DMS114 treated with DMSO at 0.1 percent for 48 hours (cell line): ENCODE data around the gene THAP11.
"Not testable (repeated sequence)": the region's sequence is repeated elsewhere in the genome, so short reads cannot be mapped to it uniquely, and the experiment has no call there.

Source experiments
- DNase-seq: peaks from one replicate; lab custom pipeline; 2025; ENCODE audit not compliant: unreplicated experiment; lab: John Stamatoyannopoulos, UW

The THAP11 gene

DNA sequence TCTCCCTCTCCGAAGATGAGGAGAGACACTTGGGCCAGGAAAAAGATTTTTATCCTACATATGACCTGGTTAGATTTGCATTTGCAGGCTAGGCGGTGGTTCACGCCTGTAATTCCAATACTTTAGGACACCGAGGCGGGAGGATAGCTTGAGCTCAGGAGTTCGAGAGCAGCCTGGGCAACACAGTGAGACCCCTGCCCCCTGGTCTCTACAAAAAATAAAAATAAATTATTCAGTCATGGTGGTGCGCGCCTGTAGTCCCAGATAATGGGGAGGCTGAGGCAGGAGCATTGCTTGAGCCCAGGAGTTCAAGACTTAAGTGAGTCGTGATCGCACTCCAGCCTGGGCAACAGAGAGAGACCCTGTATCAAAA, 7.9 kb upstream of the THAP11 start:
- no peak for DNase-seq

DNA sequence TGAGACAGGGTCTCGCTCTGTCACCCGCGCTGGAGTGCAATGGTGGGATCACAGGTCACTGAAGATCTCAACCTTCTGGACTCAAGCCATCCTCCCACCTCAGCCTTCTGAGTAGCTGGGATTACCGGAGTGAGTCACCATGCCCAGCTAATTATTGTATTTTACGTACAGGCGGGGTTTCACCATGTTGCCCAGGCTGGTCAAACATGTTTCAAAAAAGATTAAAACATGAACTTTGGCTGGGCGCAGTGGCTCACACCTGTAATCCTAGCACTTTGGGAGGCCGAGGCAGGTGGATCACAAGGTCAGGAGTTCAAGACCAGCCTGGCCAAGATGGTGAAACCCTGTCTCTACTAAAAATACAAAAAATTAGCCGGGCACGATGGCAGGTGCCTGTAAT, 4.9 kb upstream of the THAP11 start:
- not testable (repeated sequence) for DNase-seq

DNA sequence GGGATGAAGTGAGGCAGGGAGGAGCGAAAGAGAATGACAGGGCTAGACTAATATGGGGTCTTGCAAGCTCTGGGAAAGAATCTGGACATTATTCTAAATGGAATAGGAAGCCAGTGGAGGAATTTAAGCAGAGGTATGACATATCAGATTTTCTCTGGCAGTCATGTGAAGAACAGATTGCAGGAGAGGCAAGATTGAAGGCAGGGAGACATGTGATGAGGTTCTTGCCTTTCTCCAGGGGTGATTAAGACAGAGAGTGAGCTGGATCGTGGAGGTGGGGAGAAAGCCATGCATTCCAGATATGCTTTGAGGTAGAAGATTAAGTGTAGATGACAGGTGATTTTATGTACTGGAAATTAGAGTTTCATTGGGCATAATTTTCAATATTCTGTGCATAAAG, 4.3 kb upstream of the THAP11 start:
- no peak for DNase-seq

DNA sequence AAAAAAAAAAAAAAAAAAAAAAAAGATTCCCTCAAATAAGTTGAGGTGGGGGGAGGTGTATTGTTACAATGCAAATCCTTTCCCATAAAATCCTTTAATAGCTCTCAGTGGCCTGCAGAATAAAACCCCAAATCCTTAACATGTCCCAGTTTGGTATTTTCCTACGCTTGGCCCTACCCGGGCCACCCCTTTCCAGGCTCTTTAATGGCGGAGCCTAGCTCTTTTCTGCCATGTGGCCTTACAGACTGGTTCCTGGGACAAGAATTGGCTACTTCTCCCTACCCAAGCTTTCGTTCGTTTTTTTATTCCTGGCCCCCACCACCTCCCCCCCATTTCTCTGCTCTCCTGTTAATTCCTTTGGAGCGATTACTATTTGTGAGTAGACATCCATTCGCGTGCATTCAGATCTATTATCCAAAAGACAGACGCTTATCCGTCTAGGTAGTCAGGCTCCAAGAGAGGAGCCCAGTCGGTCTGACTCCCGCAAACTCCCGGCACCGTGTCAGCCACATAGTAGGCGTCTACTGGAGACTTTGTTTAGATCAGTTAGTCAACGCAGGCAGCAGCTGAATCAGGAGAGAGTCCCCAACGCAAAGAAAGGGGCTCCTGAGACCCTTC, 813 bp upstream of the THAP11 start:
- DNase-seq = no peak

DNA sequence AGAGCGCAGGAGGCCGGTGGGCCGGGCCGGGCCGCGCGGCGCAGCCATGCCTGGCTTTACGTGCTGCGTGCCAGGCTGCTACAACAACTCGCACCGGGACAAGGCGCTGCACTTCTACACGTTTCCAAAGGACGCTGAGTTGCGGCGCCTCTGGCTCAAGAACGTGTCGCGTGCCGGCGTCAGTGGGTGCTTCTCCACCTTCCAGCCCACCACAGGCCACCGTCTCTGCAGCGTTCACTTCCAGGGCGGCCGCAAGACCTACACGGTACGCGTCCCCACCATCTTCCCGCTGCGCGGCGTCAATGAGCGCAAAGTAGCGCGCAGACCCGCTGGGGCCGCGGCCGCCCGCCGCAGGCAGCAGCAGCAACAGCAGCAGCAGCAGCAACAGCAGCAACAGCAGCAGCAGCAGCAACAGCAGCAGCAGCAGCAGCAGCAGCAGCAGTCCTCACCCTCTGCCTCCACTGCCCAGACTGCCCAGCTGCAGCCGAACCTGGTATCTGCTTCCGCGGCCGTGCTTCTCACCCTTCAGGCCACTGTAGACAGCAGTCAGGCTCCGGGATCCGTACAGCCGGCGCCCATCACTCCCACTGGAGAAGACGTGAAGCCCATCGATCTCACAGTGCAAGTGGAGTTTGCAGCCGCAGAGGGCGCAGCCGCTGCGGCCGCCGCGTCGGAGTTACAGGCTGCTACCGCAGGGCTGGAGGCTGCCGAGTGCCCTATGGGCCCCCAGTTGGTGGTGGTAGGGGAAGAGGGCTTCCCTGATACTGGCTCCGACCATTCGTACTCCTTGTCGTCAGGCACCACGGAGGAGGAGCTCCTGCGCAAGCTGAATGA, 606 bp downstream of the THAP11 start:
- peak; percentile 51 for DNase-seq

DNA sequence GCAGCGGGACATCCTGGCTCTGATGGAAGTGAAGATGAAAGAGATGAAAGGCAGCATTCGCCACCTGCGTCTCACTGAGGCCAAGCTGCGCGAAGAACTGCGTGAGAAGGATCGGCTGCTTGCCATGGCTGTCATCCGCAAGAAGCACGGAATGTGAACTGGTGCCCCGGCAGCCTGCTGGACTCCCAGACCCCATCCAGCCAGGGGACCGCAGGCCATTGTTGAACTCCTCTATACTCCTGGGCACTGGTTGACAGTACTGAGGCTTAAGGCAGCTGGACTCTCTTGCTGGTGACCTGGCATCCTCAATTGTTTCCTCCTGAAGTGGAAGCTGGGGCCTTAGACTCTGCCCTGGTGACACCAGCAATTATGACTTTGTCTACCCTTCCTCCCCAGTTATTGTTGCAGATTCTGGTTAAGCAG, 1.2 kb downstream of the THAP11 start:
- DNase-seq = no peak

DNA sequence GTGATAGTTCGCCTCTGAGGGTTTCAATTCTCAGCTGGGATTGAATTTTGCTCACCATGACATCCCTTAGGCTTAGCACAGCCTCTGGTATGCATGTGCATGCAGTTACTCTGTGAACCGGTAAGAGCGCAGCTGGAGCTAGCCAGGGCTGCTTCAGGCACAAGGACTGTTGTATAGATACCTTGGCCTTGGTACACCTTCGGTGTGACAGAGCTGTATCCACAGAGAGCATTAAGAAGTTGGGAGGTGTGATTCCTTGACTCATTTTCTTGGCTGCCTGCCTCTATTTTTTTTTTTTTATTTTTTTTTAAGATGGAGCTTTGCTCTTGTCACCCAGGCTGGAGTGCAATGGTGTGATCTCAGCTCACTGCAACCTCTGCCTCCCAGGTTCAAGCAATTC, 2.4 kb downstream of the THAP11 start:
- DNase-seq = peak; percentile 22

DNA sequence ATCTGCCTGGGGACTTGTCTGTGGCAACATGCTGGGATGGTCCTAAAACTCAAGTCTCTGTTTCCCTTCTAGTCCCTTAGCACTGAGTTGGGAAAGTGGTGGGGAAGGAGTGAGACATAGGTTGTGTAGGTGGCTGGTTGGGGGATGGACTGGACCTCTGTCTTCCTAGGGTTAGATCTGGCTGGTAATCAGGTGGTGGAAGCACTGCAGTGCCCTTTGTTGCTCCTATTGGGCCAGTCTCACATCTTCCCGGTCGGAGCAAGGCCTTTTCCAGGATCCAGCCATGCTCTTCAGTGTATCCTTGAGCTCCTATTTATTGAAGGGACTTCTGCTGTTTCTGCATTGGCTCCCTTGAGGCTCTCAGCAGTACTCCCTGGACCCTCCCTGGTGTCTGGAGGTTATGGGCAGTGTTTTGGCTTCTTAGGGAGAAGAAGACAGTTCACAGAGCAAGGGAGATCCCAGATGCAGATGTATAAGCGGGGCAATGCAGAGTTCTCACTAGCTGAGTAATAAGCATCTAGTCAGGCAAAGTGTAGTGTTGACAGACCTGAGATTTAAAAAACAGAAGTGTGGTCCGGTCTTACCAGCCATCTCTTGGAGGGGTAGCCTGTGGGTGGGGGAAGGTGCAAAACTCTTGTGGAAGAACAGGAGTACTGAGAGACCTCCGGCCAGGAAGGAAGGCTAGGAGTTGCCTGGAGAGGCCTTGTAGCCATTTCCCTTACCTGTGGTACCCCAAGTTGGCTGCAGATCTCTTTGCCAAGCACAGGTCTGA, 3.4 kb downstream of the THAP11 start:
- peak; percentile 19 for DNase-seq

DNA sequence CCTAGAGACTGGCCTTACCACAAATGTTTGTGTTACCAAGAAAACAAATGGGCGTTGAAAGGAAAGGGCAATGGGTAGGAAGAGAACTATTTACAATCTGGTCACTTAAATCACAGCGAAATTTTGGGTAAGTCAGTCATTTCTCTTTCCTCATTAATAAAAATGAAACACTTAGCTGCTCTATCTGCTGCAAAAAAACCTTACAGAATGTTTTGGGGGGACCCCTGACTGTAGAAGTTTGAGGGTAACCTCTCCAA, 3.9 kb downstream of the THAP11 start:
- no peak for DNase-seq

DNA sequence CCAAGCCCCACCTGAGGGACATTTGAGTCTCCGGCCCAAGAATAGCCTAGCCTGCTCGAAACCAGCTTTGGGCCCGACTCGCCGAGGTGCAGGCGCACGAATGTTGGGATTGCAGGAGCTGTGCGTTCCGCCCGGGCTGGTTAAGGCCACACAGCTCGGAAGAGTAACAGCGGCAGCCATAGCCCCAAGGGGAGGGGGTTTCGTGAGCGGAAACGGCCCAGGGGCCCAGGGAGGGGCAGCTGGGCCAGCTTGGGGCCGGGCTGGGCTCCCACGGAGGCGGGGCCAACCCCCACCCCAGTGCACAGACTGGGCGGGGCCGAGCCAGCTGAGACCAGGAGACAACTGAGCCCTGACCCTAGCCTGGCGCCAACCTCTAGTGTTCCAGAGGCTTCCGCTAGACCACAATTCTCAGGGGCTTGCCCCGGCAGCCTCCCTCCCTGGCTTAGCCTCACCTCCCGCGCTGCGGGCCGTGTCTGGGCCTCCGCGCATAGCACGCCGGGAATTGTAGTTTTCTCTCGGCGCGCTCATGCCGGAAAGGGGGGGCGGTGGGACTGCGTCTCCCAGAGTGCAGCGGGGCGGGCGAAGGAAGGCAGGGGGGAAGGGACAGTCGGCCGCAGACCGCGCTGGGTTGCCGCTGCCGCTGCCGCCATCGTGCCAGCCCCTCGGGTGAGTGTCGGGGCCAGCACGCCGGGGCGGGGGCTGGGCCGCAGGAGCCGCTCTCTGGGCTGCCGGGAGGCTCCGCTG, 4.4 kb downstream of the THAP11 start, which contains the start of gene NUTF2:
Gene NUTF2 (plus strand): TSS at position 614 of the 744 bp plus-strand sequence. CDS start 18,198 bp downstream, outside the sequence.
- peak; percentile 86 for DNase-seq

DNA sequence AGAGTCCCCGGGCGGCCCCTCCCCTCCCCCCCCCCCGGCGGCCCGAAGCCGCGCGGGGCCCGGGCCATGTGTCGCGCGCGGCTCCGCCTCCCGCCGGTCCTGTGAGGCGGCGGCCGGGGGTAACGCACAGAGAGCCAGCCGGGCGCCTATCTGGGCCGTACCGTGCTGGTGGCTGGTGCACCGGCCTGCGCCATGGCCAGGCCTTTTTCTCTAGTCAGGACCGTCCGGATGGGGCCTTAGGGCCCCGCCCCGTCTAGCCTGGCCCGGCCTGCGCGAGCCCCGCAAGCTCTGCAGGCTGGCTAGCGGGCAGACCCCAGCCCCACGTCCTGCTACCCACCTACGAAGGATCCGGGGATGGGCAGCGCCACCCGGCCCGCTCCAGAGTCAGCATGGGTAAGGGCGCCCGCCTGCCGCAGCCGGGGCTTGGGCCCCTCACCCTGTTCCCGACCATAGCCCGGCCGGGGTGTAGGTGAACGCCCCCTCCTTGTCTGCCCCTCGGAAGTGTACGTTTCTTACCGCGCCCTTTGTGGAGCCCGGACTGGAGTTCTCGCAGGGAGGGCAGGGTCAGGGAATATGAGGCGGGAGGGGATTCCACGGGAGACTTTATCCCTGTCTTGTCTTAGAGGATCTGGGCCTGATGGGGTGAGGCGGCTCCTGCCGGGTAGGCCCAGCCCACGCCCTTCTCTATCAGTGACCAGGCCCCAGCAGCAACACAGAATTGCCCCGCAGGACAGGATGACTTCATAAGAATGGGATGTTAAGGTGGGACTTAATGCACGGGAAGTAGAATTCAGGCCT, 5.1 kb downstream of the THAP11 start, which contains the start of gene CENPT:
Gene CENPT (minus strand): TSS at position 630 of the 798 bp plus-strand sequence. CDS start 13,834 bp downstream, outside the sequence.
- no peak for DNase-seq

DNA sequence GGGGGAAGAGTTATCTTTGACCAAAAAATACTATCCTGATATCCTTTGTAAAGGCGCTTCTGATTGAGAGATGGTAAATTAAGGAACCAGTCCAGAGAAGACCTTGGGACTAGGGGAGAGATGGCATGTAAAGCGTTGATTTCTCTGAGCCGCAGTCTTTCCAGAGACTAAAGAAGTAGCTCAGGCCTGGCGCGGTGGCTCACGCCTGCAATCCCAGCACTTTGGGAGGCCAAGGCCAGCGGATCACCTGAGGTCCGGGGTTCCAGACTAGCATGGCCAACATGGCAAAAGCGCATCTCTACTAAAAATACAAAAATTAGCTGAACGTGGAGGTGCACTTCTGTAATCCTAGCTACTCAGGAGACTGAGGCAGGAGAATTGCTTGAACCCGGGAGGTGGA, 6.0 kb downstream of the THAP11 start:
- DNase-seq = no peak

DNA sequence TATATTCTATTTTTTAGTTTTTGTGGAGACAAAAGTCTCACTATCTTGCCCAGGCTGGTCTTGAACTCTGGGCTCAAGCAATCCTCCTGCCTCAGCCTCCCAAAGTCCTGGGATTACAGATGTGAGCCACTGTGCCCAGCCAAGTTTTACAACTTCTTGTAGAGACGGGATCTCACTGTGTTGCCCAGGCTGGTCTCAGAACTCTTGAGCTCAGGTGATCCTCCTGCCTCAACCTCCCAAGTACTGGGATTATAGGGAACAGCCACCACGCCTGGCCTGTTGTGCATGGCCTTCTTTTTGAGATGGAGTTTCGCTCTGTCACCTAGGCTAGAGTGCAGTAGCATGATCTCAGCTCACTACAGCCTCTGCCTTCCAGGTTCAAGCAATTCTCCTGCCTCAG, 11.6 kb downstream of the THAP11 start:
- DNase-seq = no peak

DNA sequence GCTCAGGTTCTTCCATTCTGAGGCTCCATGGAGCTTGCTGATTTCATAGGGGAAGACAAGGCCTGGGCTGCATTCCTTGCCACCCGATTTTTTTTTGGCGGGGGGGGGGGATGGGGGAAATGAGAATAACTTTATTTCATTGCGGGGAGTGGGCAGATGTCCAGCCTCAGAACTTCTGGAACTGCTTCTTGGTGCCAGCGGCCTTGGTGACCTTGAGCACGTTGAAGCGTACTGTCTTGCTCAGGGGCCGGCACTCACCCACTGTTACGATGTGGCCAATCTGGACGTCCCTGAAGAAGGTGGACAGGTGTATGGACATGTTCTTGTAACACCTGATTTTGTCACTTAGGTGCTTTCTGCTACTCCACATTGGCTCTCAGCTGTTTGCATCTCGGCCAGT, 13.7 kb downstream of the THAP11 start:
- no peak for DNase-seq

DNA sequence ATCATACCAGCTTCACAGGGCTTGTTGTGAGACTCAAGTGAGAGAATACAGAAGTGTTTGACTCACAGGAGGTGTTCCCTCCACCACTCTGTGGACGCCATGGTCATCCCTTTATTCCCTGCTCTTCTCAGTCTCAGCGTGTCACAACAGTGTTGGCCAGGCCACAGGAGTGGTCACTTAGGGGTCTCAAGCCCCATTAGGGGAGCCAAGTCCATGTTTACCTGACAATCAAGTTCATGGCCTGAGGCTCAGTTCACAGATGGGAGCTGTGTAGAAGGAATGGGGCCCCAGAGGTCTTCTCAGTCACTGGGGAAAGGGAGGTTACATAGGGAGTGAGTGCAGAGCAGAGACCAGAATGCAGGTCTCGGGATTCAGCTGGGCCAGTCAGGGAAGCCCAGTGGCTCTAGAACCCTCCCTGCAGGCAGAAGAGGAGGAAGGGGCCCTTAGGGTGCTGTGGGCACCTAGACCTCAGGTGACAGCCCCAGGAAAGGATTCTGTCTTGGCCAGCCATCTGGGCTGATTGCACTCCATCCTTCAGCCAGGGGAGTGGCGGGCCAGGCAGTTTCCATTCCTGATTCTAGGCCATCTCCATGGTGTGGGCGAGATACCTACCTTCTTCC, 14.9 kb downstream of the THAP11 start:
- no peak for DNase-seq

DNA sequence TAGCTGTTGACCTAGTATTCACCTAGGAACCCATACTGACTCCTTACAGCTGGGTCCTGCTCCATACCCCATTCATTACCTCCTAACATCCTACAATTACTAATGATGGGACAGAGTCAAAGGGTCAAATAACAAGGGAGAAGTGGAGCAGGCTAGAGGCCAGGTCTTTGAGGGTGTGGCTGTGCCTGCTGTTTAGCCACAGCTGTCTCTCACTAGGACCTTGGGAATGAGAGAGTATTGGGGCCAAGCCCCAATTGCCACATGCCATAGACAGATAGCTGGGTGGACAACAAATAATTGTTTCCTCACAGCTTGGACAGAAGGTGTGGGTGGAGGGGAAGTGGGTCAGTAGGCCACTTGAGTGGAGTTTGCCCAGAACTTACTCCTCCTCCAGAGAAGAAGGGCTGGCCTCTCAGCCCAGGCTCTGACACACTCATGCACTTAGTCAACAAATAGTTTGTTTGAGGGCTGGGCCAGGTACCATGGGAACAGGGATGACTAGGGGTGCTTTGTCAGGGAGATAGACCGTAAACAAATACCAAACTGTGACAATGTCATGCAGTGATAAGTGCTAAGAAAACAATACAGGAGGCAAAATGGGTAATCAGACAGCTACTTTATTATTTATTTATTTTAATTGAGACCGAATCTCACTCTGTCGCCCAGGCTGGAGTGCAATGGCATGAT, 15.6 kb downstream of the THAP11 start:
- DNase-seq = no peak

DNA sequence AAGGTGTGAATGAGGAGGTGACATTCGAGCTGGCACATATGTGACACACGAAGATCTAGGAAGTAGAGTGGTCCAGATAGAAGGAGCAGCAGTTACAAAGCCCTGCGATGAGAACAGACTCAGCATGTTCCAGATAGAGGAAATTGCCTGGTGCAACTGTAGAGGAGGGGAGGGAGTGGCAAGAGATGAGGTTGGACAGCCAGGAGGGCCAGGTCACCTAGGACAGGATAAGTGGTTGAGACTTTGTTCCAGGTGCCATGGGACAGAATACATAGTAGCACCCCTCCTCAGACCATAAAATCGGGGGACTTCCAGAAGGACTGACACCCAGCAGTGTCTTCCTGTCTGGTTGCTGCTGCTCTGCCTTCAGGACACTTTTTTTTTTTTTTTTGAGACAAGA, 16.4 kb downstream of the THAP11 start:
- no peak for DNase-seq

DNA sequence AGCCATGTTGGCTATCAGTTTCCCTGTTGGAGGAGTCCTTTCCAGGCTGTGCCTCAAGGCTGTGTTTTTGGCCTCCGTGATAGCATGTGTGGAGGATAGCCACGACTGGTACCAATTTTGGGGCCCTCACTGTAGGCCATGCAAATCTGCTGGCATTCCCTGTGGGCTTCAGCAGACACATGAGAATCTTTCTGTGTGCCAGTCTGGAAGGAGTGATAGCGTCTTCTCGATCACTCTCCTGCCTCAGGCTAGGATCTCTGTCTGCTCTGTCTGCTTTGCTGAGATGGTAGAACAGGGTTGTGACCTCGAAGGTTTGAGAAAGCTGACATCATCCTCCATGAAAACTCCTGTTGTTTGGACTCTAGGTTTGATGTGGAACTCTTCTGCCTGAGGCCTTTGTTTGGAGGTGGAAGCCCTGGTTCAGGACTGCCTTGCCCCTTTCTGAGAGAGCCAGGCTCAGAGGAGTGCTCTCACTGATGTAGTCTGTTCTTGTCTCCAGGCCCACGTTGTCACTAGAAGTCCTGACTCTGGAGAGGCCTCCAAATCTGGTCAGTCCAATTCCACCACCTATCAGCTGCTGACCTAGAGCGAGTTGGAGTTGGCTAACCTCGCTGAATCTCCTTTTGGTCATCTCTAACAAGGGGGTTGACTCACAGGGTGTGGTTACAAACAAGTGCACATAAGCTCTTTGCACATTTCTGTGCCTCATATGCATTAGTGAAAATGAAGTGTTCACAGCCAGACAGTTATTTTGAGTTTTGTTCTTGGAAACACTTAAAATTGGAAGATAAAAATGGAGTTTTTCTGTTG, 18.7 kb downstream of the THAP11 start:
- DNase-seq = no peak

DNA sequence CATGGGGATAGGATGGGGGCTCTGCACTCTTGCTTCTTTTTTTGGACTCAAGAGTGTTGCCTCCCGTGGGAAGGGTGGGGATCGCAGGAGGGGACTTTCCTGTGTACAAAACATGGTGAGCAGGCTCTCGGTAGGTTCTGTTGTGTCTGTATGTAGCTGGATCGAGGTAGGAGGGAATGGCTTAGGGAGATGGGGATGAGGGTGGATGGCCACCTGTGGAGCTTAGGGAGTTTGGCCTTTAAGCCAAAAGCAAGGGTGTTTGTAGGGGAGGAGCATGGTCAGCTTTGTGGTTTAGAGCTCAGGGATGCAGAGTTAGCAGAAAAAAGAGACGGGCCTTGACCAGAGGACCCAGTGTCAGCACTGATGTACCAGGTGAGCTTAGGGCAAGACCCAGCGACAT, 19.8 kb downstream of the THAP11 start:
- DNase-seq = no peak
